ENCODE measurements around the gene FYCO1. TPM values are rescaled to one million over a fixed set of nuclear protein-coding genes. Genes with fewer than 3 reads are reported as not detected.

Gene FYCO1
- total and polyA plus RNA-seq, 2 of the 13 experiments (the other 11 are each of a cell fraction or from before 2014, with no cell fraction given): 2.7 to 4.2 TPM

GRCh38 chr3:45995236-45996192 lies at the start of gene FYCO1 (continued):
- TF ChIP-seq BCL6 (CRISPR knock-in tag; IDR thresholded peaks at IDR 0.05) (no peak), HOXD1 (CRISPR knock-in tag; IDR thresholded peaks at IDR 0.05) (peak; percentile 77; the same call in 1 of the 2 replicates), ARID2 (CRISPR knock-in tag; IDR thresholded peaks at IDR 0.05; ENCODE audit: borderline replicate concordance) (peak; percentile 79), TRAFD1 (CRISPR knock-in tag; IDR thresholded peaks at IDR 0.05; ENCODE audit: borderline replicate concordance) (peak; percentile 37; the same call in 1 of the 2 replicates), ZFP82 (CRISPR knock-in tag; IDR thresholded peaks at IDR 0.05; ENCODE audit: borderline replicate concordance) (peak; percentile 25; the same call in 1 of the 2 replicates), NFE2L1 (CRISPR knock-in tag; IDR thresholded peaks at IDR 0.05; ENCODE audit: borderline replicate concordance) (peak; percentile 34; the same call in 1 of the 2 replicates), SNRNP70 (IDR thresholded peaks at IDR 0.05; ENCODE audit: low read depth, low read length) (no peak), DMAP1 (CRISPR knock-in tag; IDR thresholded peaks at IDR 0.05) (0 out of 2 replicates have a peak, but pooled peaks have one; percentile 18), HNRNPL (IDR thresholded peaks at IDR 0.05; ENCODE audit: low read depth, low read length) (no peak; the same call in 1 of the 2 replicates), KLF11 (CRISPR knock-in tag; IDR thresholded peaks at IDR 0.05) (peak; percentile 77; the same call in 1 of the 2 replicates), KLF13 (CRISPR knock-in tag; IDR thresholded peaks at IDR 0.05) (no peak), NCOA1 (CRISPR knock-in tag; IDR thresholded peaks at IDR 0.05) (no peak), SMC3 (IDR thresholded peaks at IDR 0.05; ENCODE audit: low read length) (no peak), XRCC5 (optimal IDR thresholded peaks at IDR 0.05; ENCODE audit: low read length) (no peak), TAF1 (CRISPR knock-in tag; IDR thresholded peaks at IDR 0.05) (peak; percentile 87), YY1 (IDR thresholded peaks at IDR 0.05; ENCODE audit: insufficient read depth, insufficient replicate concordance, low read depth, low read length) (peak; percentile 94), HOXA5 (CRISPR knock-in tag; IDR thresholded peaks at IDR 0.05) (0 out of 2 replicates have a peak, but pooled peaks have one; percentile 31), ZNF276 (CRISPR knock-in tag; IDR thresholded peaks at IDR 0.05; ENCODE audit: low read depth) (peak; percentile 80), ZNF550 (CRISPR knock-in tag; IDR thresholded peaks at IDR 0.05; ENCODE audit: borderline replicate concordance) (peak; percentile 65; the same call in 1 of the 2 replicates), BORCS8-MEF2B (CRISPR knock-in tag; IDR thresholded peaks at IDR 0.05) (peak; percentile 76; the same call in 1 of the 2 replicates), SAP130 (CRISPR knock-in tag; IDR thresholded peaks at IDR 0.05; ENCODE audit: low read depth) (peak; percentile 64; the same call in 1 of the 2 replicates), FOXP1 (IDR thresholded peaks at IDR 0.05) (no peak), FOXP1 (CRISPR knock-in tag; IDR thresholded peaks at IDR 0.05) (no peak), HOXA3 (CRISPR knock-in tag; IDR thresholded peaks at IDR 0.05) (peak; percentile 88), ZNF143 (CRISPR knock-in tag; IDR thresholded peaks at IDR 0.05) (peak; percentile 96), EZH2 (conservative IDR thresholded peaks at IDR 0.05; ENCODE audit: low read depth, low read length) (no peak), RXRA (CRISPR knock-in tag; IDR thresholded peaks at IDR 0.05) (no peak), RORA (CRISPR knock-in tag; IDR thresholded peaks at IDR 0.05) (no peak)

All from HepG2 (cell line).